ENCODE measurements around the gene NOSIP.

GRCh38 chr19:49530708-49531107, 49.6 kb downstream of the NOSIP start:
- TF ChIP-seq RCOR1 (IDR thresholded peaks at IDR 0.05; ENCODE audit: insufficient replicate concordance, low read length) (no peak), CHD1 (IDR thresholded peaks at IDR 0.05; ENCODE audit: low read depth, low read length) (no peak), CTCF (conservative IDR thresholded peaks at IDR 0.05; ENCODE audit: low read depth, low read length) (no peak), POLR2A (IDR thresholded peaks at IDR 0.05; ENCODE audit: low read depth, low read length) (no peak), USF2 (IDR thresholded peaks at IDR 0.05; ENCODE audit: low read depth, low read length) (no peak), MAFK (IDR thresholded peaks at IDR 0.05; ENCODE audit: low read depth, low read length) (no peak)

All from IMR-90 (cell line).